Limb (tissue), 2 donors: ENCODE measurements around the gene NYAP1.
"Not testable (repeated sequence)": the region's sequence is repeated elsewhere in the genome, so short reads cannot be mapped to it uniquely, and the experiment has no call there.

Source experiments
- DNase-seq, 2 donors: peaks; one replicate each; pipeline ENCODE4 v3.0.0-alpha.2; 2016; ENCODE audit errors: extremely low spot score in 2 of 2

Gene NYAP1

GRCh38 chr7:100483090-100483721 is 521 bp upstream of the NYAP1 start:
- DNase-seq, result peak; percentile 61 to 92

DNA sequence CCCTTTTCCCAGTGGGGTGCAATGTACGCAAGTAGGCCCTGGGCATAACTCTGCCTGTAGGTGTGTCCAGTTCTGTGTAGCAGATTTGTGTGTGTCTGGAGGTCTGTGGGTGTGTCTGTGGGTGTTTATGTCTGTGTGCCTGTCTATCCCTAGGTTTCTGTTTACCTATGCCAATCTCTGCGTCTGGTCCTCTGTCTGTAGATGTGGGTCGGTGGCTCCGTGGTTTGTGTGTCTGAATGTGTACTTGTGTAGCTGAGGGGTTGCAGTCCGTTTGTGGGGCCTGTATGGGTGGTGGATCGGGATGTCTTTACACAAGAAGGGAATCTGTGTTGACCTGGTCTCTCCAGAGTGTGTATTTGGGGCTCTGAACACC is 932 bp downstream of the NYAP1 start:
- DNase-seq, result no peak

GRCh38 chr7:100485471-100485876 is 1.7 kb downstream of the NYAP1 start:
- no peak for DNase-seq

- no peak for DNase-seq
These were observed 2.4 kb downstream of the NYAP1 start for GRCh38 chr7:100486111-100486636.

- DNase-seq, result no peak
These were observed 3.2 kb downstream of the NYAP1 start for GRCh38 chr7:100486753-100487446.

DNA sequence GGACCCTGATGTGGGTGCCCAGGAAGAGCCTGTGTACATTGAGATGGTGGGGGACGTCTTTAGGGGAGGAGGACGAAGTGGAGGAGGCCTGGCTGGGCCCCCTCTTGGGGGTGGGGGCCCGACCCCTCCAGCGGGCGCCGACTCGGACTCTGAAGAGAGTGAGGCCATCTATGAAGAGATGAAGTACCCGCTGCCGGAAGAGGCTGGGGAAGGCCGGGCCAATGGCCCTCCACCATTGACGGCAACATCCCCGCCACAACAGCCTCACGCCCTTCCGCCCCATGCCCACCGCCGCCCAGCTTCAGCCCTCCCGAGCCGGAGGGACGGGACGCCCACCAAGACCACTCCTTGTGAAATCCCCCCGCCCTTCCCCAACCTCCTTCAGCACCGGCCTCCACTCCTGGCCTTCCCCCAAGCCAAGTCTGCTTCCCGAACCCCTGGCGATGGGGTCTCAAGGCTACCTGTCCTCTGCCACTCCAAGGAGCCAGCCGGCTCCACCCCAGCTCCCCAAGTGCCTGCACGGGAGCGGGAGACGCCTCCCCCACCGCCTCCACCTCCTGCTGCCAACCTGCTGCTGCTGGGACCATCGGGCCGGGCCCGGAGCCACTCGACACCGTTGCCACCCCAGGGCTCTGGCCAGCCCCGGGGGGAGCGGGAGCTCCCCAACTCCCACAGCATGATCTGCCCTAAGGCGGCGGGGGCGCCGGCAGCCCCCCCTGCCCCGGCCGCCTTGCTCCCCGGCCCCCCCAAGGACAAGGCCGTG is 4.8 kb downstream of the NYAP1 start:
- no peak for DNase-seq

DNA sequence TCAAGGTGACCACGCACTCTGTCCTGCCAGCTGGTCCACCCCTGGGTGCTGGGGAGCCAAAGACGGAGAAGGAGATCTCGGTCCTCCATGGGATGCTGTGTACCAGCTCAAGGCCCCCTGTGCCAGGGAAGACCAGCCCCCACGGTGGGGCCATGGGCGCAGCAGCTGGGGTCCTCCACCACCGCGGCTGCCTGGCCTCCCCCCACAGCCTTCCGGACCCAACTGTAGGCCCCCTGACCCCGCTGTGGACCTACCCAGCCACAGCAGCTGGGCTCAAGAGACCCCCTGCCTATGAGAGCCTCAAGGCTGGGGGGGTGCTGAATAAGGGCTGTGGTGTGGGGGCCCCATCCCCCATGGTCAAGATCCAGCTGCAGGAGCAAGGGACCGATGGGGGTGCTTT is 5.4 kb downstream of the NYAP1 start:
- DNase-seq, result no peak

GRCh38 chr7:100489824-100490223 is 6.1 kb downstream of the NYAP1 start:
- peak; percentile 92 to 97 for DNase-seq

GRCh38 chr7:100490483-100491191 is 6.9 kb downstream of the NYAP1 start:
- DNase-seq, result no peak

GRCh38 chr7:100491192-100491578 is 7.5 kb downstream of the NYAP1 start:
- no peak for DNase-seq

DNA sequence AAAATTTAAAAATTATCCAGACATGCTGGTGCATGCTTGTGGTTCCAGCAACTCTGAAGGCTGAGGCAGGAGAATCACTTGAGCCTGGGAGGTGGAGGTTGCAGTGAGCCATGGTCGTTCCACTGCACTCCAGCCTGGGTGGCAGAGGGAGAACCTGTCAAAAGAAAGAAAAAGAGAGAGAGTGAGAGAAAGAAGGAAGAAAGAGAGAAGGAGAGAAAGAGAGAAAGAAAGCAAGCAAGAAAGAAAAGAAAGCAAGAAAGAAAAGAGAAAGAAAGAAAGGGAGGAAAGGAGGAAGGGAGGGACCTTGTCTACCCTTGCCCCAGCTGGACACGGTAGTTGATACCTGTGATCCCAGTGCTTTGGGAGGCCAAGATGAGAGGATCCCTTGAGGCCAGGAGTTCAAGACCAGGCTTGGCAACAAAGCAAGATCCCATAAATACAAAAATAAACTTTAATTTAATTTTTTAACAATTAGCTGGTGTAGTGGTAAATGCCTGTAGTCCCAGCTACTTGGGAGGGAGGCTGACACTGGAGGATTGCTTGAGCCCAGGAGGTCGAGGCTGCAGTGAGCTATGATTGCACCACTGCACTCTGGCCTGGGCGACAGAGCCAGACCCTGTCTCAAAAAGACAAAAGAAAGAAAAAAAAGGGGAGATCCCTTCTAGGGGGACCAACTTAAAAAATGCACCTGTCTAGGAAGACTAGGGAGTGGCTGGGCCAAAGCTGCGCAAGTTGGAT is 9.2 kb downstream of the NYAP1 start:
- DNase-seq, result no peak

GRCh38 chr7:100493476-100494264 is 9.9 kb downstream of the NYAP1 start:
- DNase-seq, result no peak

DNA sequence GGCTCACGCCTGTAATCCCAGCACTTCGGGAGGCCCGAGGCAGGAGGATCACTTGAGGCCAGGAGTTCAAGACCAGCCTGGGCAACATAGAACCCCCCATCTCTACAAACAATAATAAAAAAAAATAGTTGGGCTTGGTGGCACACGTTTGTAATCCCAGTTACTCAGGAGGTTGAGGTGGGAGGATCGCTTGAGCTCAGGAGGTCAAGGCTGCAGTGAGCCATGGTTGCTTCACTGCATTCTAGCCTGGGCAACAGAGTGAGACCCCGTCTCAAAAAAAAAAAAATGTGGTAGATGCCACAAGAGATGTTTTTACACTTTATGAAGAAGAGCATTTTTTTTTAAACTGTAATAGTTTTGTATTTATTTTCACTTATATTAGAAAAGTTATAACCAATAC is 12.8 kb downstream of the NYAP1 start:
- no peak for DNase-seq

- not testable (repeated sequence) for DNase-seq
These were observed 17.0 kb downstream of the NYAP1 start for GRCh38 chr7:100500743-100501142.

DNA sequence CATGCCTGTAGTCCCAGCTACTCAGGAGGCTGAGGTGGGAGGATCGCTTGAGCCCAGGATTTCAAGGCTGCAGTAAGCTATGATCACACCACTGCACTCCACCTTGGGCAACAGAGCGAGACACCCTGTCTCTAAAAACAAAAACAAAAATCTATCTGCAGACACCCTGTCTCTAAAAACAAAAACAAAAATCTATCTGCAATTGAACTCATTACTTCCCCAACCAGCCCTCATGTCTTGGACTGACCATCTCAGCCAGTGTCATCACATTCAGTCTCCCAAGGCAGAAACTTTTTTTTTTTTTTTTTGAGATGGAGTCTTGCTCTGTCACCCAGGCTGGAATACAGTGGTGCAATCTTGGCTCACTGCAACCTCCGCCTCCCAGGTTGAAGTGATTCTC is 20.3 kb downstream of the NYAP1 start:
- DNase-seq, result not testable (repeated sequence)

DNA sequence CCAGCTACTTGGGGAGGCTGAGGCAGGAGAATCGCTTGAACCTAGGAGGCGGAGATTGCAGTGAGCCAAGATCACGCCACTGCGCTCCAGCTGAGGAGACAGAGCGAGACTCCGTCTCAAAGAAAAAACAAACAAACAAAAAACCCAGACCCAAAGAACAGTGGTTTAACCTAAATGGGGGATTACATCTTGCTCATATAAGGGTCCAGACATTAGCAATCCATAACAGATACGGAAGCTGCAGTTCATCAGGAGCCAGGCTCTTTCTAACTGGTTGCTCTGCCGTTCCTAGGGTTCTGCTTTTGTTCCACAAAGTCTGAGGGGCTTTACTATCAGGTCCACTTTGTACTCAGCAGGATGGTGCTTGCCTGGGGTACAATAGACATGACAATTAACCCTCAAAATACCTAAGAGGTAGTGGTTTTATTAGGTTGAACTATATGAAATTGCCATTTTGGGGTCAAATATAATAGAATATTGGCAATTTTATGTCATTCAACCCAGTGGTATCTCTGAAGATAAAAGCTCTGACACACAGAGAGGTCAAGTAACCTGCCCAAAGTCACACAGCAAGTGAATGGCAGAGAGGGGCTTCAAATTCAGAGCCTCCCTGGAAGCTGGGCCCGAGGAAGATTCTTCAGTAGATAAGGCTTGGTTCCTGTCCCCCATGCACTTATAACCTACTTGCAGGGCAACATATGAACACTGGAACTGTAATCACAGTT is 21.3 kb downstream of the NYAP1 start:
- DNase-seq, result no peak

DNA sequence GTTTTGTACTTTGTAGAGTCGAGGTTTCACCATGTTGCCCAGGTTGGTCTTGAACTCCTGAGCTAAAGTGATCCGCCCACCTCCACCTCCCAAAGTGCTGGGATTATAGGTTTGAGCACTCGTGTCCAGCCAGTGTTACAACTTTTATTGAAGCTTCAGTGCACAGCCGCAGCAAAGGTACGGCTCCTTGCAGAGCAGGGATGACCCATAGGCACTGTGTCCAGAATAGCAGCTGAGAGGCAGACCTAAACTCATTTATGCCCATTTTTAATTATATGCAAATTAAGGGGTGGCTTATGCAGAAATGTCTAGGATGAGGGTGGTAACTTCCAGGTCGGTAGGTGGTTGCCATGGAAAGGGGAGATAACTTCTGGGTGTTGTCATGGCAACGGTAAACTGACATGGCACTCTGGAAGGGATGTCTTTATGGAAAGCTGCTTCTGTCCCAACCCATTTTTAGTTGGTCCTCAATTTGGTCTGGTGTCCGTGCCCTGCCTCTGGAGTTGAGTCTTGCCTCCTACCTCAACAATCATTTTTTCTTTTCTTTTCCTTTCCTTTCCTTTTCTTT is 22.7 kb downstream of the NYAP1 start:
- DNase-seq, result no peak

DNA sequence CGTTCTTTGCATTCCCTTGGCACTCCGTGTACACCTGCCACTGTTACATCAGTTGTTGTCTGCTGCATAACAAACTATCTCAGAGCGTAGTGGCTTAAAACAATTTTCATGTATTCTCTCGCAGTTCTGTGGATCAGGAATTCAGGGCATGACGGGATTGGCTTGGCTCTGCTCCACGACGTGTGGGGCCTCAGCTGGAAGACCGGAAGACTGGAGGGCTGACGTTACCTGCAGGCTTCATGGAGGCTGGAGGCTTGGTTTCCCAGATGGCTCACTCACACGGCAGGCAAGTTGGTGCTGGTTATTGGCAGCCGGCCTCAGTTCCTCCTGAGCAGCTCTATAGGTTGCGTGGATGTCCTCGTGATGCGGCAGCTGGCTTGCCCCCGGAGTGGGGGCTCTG is 25.5 kb downstream of the NYAP1 start:
- peak; percentile 58 to 81 for DNase-seq
